Transverse colon (tissue), 4 donors: ENCODE measurements around the gene PGLYRP4. TPM values are rescaled to one million over a fixed set of nuclear protein-coding genes. Genes with fewer than 3 reads are reported as not detected.

ENCODE experiments used
- DNase-seq: peaks from one replicate; pipeline ENCODE4 v3.0.0-alpha.2; 2019
- H3K27ac ChIP-seq, 4 donors: fragments of 200-600 bp; sonication (generic); 2 replicates each; pipeline ENCODE4 v1.5.1; 2016 to 2018; ENCODE audit warnings: inconsistent platforms in 4 of 4
- H3K27me3 ChIP-seq: fragments of 200-600 bp; sonication (generic); 2 replicates; pipeline ENCODE4 v1.5.1; 2017; ENCODE audit warnings: inconsistent platforms
- H3K36me3 ChIP-seq, 4 donors: fragments of 200-600 bp; sonication (generic); 2 replicates each; pipeline ENCODE4 v1.5.1; 2017 to 2019; ENCODE audit warnings: inconsistent platforms in 4 of 4
- H3K4me1 ChIP-seq, 4 donors: fragments of 200-600 bp; sonication (generic); 2 replicates each; pipeline ENCODE4 v1.5.1; 2017 to 2020; ENCODE audit warnings: inconsistent platforms in 4 of 4
- H3K4me3 ChIP-seq, 4 donors: fragments of 200-600 bp; sonication (generic); 1 replicate in 1 of 4; 2 replicates in 3 of 4; pipeline versions ENCODE4 v1.5.1 to v1.6.1; 2017 to 2019; ENCODE audit warnings: inconsistent platforms in 4 of 4
- H3K9me3 ChIP-seq, 2 donors: fragments of 200-600 bp; sonication (generic); 2 replicates each; pipeline ENCODE4 v1.5.1; 2017 to 2019; ENCODE audit warnings: inconsistent platforms in 2 of 2
- EP300 ChIP-seq: sonication (generic); formaldehyde crosslinking; IDR thresholded peaks from one replicate; pipeline ENCODE4 v1.6.1; 2017; ENCODE audit warnings: antibody characterized with exemption, low read depth
- POLR2A ChIP-seq: fragments of 450-650 bp; IDR thresholded peaks from one replicate; pipeline ENCODE4 v1.6.1; 2016; ENCODE audit warnings: antibody characterized with exemption, mild to moderate bottlenecking, moderate library complexity
- POLR2AphosphoS5 ChIP-seq, 3 donors: sonication (generic); formaldehyde crosslinking; IDR thresholded peaks; one replicate each; pipeline ENCODE4 v1.6.1; 2016; ENCODE audit warnings: antibody characterized with exemption in 3 of 3
- WGBS, 2 donors: methylation state at CpG; one replicate each; pipeline ENCODE4 v1.1.5; 2018; ENCODE audit warnings: low coverage in 1 of 2; 5-methylcytosine and 5-hydroxymethylcytosine counted together
- in situ Hi-C, 4 donors: fragments of 200-750 bp; cut with MboI; loops; one replicate each; pipeline versions ENCODE4 v1.15.0 to v1.15.1; 2017; ENCODE audit warnings: low sequenced_read_pairs in 3 of 4, low pct_ligation_motif_present in 1 of 4, low pct_unique_long_range_greater_than_20kb in 1 of 4
- intact Hi-C: fragments of 100-400 bp; cut with DNase I; formaldehyde crosslinking; loops from one replicate; pipeline ENCODE4 v1.15.1; 2023; ENCODE audit warnings: low total_unique reads
- total RNA-seq, 4 donors: library from RNA; depleted of rRNA; stranded (reverse); fragments of >200 nt; gene quantifications; one replicate each; pipeline ENCODE4 v1.1.0, GENCODE V29; 2016
- TF ChIP-seq, protein P1 (sequence below), 5 experiments: fragments of 200-600 bp in 3 of 5; fragments of 450-650 bp in 2 of 5; sonication (generic) in 3 of 5; IDR thresholded peaks; 1 replicate in 2 of 5; 2 replicates in 3 of 5; pipeline ENCODE4 v1.5.1; 2016 to 2017; ENCODE audit warnings: antibody characterized with exemption in 5 of 5, inconsistent platforms in 3 of 5, mild to moderate bottlenecking in 2 of 5, moderate library complexity in 1 of 5

Gene PGLYRP4
- total RNA-seq, 4 donors from 2014 or later, result not detected

DNA sequence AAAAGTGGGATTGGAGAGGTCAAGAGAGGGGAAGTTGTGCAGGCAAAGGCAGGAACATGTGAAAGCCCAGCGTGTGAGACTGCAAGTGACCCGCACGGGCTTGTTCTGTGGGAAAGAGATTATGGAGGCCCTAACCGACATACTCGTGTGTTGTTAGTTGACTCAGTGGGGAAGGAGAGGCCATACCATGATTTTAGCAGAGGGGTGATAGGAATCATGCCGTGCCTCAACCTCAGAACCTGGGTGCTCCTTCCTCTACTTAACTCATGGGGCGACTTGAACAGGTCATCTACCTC is 55.2 kb downstream of the PGLYRP4 start:
- in situ Hi-C loops (no loop called here), intact Hi-C loops (no loop called here)
- DNase-seq, result no peak

DNA sequence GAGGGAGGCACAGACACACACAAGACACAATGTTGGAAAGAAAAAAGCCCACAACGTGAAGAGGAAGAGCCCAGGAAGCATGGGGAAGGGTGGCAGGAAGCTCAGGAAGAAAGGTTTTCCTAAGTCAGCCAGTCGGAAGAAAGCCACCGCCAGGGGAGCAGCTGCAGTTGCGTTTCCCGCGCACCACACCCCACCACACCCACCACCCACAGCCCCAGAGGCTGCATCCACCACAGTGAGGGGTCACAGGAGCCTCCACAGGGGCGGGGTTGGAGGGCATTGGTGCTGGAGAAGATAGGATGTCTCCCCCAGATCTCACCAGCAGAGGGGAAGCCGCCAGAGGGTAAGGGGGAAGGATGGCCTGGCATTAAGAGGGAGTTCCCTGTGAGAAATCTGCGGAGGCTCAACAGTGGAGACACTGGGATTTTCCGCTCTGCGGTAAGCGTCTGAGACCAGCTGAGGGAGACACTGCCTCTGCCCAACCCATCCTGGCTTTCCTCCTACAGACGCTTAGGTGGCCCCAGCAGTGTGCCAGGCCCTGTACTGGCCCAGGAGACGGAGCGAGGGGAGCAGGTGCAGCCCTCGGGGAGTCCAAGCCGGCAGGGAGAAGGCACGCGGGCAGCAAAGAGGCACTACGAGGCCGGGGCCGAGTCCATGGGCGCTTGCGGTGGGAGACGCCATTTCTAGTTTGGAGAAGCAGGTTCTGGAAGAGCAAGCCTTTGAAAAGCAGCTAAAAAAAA is 55.7 kb downstream of the PGLYRP4 start:
- no peak overlapping the region for H3K27ac ChIP-seq
- H3K4me3 ChIP-seq, result no peak overlapping the region
- TF ChIP-seq POLR2AphosphoS5 (IDR thresholded peaks at IDR 0.05), result no peak
- no peak for TF ChIP-seq POLR2A
- TF ChIP-seq EP300, result no peak
- TF ChIP-seq, protein P1, sequence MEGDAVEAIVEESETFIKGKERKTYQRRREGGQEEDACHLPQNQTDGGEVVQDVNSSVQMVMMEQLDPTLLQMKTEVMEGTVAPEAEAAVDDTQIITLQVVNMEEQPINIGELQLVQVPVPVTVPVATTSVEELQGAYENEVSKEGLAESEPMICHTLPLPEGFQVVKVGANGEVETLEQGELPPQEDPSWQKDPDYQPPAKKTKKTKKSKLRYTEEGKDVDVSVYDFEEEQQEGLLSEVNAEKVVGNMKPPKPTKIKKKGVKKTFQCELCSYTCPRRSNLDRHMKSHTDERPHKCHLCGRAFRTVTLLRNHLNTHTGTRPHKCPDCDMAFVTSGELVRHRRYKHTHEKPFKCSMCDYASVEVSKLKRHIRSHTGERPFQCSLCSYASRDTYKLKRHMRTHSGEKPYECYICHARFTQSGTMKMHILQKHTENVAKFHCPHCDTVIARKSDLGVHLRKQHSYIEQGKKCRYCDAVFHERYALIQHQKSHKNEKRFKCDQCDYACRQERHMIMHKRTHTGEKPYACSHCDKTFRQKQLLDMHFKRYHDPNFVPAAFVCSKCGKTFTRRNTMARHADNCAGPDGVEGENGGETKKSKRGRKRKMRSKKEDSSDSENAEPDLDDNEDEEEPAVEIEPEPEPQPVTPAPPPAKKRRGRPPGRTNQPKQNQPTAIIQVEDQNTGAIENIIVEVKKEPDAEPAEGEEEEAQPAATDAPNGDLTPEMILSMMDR (IDR thresholded peaks at IDR 0.05), result no peak
- no peaks in the 10 kb centered on the region for H3K9me3 ChIP-seq
- in situ Hi-C loops, result no loop called here
- intact Hi-C loops, result no loop called here
- 70 to 71% methylated on average over 2 to 25 of the region's 25 CpGs for WGBS, 2 donors
- H3K4me1 ChIP-seq, result no peaks in the 10 kb centered on the region
- H3K27me3 ChIP-seq, result peaks cover 4% of the 10 kb centered on the region
- H3K36me3 ChIP-seq, result no peaks in the 10 kb centered on the region
- DNase-seq, result no peak

More for the DNA sequence above, 55.2 kb downstream of the PGLYRP4 start:
- Histone ChIP-seq H3K4me1 (no peaks in the 10 kb centered on the region), H3K27ac (no peak overlapping the region), H3K27me3 (peaks cover 4% of the 10 kb centered on the region), H3K9me3 (no peaks in the 10 kb centered on the region), H3K4me3 (no peak overlapping the region), H3K36me3 (no peaks in the 10 kb centered on the region)
- TF ChIP-seq, protein P1 (IDR thresholded peaks at IDR 0.05), result no peak
- TF ChIP-seq EP300, result no peak
- TF ChIP-seq POLR2A, result no peak
- TF ChIP-seq POLR2AphosphoS5 (IDR thresholded peaks at IDR 0.05), result no peak
- WGBS, 2 donors, result 85 to 100% methylated on average over 1 to 7 of the region's 7 CpGs

DNA sequence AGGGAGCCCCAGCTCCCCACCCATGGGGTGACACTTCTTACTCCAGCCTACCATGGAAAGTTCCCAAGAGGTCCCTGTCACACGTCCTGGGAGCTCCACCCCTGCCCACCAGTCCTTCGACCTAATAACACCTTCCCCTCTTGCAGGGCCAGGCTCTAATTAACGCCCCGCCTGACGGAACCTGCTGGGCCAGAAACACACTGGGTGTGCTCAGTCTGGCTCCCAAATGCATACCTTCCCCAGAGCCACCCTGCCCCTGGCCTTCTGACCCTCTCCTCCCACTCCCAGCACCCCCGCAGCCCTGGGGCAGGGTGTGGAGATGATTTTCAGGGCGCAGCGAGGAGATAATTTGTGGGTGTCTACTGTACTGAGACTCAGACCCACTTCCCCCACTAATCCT is 56.5 kb downstream of the PGLYRP4 start:
- H3K9me3 ChIP-seq, result no peaks in the 10 kb centered on the region
- intact Hi-C loops (no loop called here), in situ Hi-C loops (no loop called here)
- no peak for DNase-seq
- no peak overlapping the region for H3K27ac ChIP-seq
- no peak overlapping the region for H3K4me3 ChIP-seq
- H3K36me3 ChIP-seq, result no peaks in the 10 kb centered on the region
- no peaks in the 10 kb centered on the region for H3K4me1 ChIP-seq
- WGBS, 2 donors, result 54 to 61% methylated on average over 3 to 8 of the region's 8 CpGs
- peaks cover 4% of the 10 kb centered on the region for H3K27me3 ChIP-seq
- TF ChIP-seq POLR2AphosphoS5 (IDR thresholded peaks at IDR 0.05) (no peak), EP300 (no peak), POLR2A (no peak)
- TF ChIP-seq, protein P1 (IDR thresholded peaks at IDR 0.05), result no peak

DNA sequence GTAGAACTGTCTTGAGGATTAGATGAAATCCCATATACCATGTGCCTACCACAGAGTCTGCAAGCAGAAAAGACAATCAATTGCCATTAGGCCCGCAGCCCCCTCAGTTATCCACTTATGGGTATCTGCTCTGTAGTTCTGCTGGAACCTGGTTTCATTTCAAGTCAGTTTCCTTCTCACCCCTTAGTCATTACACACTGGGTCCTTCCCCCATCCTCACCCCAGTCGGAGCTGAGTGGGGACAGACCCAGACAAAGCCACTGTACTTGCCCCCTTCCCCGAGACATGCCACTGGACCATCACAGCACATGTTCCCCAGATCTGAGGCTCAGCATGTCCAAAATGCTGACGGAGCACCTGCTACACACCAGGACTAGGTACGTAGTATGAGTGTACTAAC is 57.1 kb downstream of the PGLYRP4 start:
- Histone ChIP-seq H3K9me3 (no peaks in the 10 kb centered on the region), H3K4me1 (no peaks in the 10 kb centered on the region), H3K27ac (no peak overlapping the region), H3K27me3 (peaks cover 4% of the 10 kb centered on the region), H3K4me3 (no peak overlapping the region), H3K36me3 (no peaks in the 10 kb centered on the region)
- TF ChIP-seq, protein P1 (IDR thresholded peaks at IDR 0.05), result no peak
- TF ChIP-seq EP300, result no peak
- intact Hi-C loops (no loop called here), in situ Hi-C loops (no loop called here)
- DNase-seq, result no peak
- WGBS, 2 donors, result 70 to 74% methylated on average over 5 of the region's 5 CpGs
